ENCODE measurements around the gene SLC4A11.

- no peak for TF ChIP-seq CTCF (IDR thresholded peaks at IDR 0.05; ENCODE audit: low read depth, low read length)
- TF ChIP-seq POLR2A (IDR thresholded peaks at IDR 0.05; ENCODE audit: extremely low read depth, insufficient read length): no peak
These were observed 29.1 kb downstream of the SLC4A11 start for GRCh38 chr20:3209946-3210317.
